Choroid plexus epithelial cell (primary cell): ENCODE measurements around the gene ACOX2.

ENCODE experiments used
- DNase-seq: peaks from one replicate; pipeline ENCODE4 v3.0.0-alpha.2; 2010; ENCODE audit warnings: low read depth
- H3K4me3 ChIP-seq: 2 replicates; pipeline ENCODE4 v1.5.1; 2011; ENCODE audit warnings: low read depth, mild to moderate bottlenecking, control low read depth, low read length, moderate library complexity
- CTCF ChIP-seq: conservative IDR thresholded peaks from 2 replicates; pipeline ENCODE4 v1.5.1; 2011; ENCODE audit warnings: low read depth, mild to moderate bottlenecking, control low read depth, inconsistent platforms, low read length, moderate library complexity

The ACOX2 gene

GRCh38 chr3:58463181-58463941 lies 73.6 kb downstream of the ACOX2 start:
- TF ChIP-seq CTCF = peak; percentile 75
- DNase-seq = peak; percentile 87
- H3K4me3 ChIP-seq = peak overlapping the region; percentile 12

GRCh38 chr3:58462829-58463180 lies 74.2 kb downstream of the ACOX2 start:
- DNase-seq = no peak
- H3K4me3 ChIP-seq = no peak overlapping the region

GRCh38 chr3:58459160-58459559 lies 77.8 kb downstream of the ACOX2 start:
- DNase-seq = no peak
- no peak for TF ChIP-seq CTCF
- H3K4me3 ChIP-seq = no peak overlapping the region

More at GRCh38 chr3:58462829-58463180, 74.2 kb downstream of the ACOX2 start:
- no peak for TF ChIP-seq CTCF
